Stimulated activated CD4-positive, alpha-beta T cell treated with anti-CD3 and anti-CD28 coated beads, Interleukin-15, amount 100 ng/mL, for 1 hour (primary cell): Measurements from ENCODE around the gene CFAP58.
"Not testable (repeated sequence)": the region's sequence is repeated elsewhere in the genome, so short reads cannot be mapped to it uniquely, and the experiment has no call there.

Experiments
- DNase-seq, 2 donors: peaks; one replicate each; pipeline ENCODE4 v3.0.0-alpha.2; 2020; ENCODE audit warnings: low read depth in 1 of 2, low spot score in 1 of 2

The CFAP58 gene

DNA sequence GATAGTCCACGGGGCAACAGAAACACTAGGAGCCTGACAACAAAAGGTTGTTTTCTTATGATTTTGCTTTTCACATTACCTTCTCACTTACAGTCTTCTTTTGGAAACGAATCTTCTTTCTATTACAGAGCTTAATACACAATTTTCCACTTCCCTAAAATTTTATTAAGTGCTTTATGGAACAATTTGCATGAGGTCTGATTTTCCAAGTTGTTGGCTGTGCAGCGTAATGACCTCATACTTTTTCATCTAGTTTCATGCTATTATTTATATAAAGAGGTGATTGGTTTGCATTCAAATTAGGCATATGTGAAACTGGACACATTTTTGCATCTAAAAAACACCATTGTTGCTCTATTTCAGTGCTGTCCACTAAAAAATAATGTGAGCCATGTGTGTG, 76.7 kb downstream of the CFAP58 start:
- DNase-seq = no peak

DNA sequence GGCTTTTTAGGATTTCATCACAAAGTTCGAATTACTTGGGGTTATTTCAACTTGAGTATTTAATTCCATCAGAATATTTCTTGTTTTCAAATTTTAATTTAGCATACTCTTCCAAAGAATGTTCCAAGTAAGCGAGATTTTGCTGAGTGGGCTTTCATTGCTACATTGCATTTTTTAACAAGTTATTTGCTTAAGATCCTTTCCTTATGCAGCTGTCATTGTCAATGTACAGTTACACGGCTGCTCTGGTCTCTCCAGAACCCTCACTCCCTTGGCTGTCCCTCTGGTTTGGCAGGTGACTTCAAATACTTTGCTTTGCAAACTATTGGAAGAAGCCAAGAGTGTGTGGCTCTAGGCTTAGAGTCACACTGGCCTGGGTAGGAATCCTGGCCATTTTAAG, 80.0 kb downstream of the CFAP58 start:
- DNase-seq = no peak

DNA sequence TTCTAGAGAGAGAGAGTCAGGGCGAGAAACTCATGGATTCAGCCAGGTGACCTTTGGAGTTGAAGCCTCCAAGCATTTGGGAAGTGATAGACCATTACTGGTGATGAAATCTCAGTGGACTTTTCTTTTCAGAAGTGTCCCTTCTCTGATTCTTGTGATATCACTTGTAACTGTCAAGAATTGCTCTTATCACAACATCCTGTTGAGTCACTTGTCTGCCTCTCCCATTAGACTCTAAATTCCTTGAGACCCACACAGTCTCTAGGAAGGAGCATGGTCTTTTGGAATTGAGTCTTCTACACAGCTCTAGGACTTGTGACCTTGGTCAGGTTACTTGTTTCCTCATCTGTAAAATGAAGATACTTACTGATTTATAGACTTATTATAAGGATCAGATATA, 81.0 kb downstream of the CFAP58 start:
- DNase-seq = no peak

DNA sequence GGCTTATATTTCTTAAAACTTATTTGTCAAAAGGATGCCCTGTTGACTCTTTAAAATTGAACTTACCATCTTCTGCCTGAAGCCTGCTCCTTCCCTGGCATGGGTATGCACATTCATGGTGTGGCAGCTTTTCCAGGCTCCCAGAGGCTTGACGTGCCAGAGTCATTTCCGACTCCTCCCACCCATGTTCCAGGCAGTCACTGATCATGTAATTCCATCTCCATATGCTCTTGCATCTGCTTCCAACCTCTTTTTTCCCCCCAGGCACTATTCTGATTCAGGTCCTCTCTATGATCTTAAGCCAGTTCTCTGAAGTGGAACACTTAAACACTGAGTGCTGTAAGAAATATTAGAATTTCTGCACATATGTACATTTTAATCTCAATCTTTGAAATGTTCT, 82.2 kb downstream of the CFAP58 start:
- DNase-seq = no peak

DNA sequence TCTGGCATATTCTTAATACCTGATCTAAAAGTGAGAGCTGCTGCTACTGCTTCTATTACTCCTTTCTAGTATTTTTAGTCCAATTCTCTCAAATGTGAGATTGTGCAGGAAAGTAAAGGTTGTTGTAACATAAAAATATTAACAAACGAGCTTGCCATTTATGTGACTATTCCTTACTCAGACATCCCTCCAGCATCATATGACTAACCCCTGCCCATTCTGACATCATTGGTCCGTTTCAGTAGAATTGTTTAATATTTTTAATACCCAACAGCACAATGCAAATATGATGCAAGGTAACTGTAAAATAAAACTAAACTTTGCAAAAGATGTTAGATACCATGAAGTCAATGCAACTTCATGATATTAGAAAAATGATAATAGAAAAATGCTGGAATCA, 83.6 kb downstream of the CFAP58 start:
- DNase-seq = no peak

DNA sequence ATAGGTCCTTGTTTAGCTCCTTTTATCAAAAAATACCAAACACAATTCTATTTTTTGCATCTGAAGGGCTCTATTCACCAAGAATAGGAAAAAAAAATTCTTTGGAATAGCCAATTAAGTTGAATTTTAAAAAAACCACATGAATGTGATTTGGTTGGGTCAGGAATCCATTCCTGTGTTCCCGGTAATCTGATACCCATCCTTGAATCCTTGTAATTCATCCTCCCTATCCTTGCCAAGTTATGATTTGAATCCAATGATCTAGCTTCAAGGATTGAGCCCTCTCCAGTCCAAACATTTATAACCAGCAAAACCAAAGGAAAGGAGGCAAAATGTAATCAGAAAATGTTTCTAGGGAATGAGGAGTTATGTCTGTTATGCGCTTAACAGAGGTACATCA, 86.6 kb downstream of the CFAP58 start:
- no peak for DNase-seq

DNA sequence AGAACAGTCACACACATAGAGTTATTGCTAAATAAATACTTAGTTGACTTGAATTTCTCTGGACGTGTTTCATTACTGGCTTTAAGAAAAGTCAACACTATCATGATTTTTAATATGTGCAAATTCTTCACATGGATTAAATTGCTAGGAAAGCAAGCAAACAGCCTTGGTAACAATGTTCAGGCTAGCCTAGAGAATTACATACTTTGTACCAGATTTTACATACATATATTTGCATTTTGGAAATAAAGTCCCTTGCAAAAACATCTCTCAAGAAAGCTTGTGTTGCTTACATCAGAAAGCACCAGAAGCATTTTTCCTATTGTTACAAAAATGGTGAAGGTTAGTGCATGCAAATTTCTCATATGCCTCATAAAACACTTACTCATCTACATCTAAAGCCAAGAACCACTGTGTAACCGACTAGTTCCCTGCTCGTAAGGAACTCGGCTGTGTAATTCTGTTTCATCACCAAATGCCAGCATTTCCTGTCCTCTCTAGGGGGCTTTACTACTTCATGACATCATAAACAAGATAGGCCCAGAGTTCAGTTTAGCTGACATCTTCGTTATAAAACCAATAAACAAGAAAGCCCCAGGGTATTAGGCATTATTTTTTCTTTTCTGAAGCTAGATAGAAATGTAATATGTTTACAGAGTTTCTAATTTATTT, 87.8 kb downstream of the CFAP58 start:
- no peak for DNase-seq

DNA sequence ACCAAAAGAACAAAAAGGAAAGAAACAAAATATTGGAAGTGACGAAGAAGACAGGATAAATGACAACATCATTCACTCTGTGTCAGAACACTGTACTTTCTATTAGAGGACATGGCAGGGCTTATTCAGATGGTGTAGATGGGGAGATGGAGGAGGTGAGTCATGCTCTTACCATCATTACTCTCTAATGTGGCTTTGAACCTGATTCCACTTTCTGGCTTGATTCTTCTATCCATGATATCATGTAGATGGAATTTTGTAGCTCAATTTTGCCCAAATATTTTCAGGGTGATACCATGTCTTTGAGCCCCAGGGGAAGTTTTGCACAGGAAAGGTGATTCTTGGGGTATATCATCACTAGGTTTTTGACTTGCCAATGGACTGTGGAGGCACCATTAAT, 91.7 kb downstream of the CFAP58 start:
- no peak for DNase-seq

DNA sequence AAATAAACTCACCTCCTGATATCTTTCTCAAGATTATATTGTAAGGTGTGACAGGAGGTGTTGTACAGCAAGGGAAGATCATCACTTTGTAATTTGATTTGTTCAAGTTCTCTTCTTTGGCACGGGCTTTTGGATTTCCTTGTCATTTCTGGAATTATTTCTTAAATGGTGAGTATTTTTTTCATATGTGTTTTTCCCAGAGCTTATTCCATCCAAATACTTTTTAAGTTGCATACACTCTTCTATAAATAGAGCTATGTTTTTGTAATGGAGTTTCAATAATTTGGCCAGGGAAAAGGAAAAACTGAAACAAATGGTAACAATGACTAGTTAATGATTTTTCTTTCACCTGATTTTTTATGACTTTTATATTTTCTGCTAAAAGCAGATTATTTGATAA, 92.5 kb downstream of the CFAP58 start:
- no peak for DNase-seq

DNA sequence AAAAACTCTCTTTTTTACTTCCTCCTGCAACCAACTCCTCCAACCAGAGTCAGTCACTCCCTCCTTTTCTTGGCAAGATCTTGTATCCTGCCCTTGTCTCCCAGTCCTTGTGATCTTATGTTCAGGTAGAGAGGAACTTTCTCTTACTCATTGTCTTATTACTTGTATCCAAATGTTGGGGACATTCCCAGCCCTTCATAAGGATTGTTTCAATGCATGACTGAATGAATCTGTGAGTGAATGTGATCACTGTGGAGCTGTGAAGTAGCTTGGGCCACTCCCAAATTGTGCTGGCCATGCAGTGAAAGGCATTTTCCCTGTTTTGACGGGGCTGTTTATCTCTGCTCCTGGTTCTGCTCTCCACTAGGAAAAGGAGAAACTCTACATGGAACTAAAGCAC, 93.7 kb downstream of the CFAP58 start:
- no peak for DNase-seq

DNA sequence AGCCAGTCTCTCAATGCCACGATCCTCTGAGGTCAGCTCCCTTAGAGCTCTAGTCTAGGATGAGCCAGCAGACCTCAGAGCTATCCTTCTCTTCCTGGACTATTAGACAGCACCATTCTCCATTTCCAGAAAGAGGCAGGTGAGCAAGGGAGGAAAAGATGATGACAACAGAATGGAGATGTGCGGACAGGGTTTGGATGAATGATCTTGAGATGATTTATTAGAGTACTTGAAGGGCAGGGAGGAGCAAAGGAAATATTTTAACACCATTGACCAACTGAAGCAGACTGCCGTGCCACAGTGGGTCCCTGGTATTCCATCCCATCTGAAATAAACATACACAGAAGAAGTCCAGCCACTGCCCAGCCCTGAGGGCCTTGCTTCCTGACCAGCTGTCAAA, 94.3 kb downstream of the CFAP58 start:
- no peak for DNase-seq

DNA sequence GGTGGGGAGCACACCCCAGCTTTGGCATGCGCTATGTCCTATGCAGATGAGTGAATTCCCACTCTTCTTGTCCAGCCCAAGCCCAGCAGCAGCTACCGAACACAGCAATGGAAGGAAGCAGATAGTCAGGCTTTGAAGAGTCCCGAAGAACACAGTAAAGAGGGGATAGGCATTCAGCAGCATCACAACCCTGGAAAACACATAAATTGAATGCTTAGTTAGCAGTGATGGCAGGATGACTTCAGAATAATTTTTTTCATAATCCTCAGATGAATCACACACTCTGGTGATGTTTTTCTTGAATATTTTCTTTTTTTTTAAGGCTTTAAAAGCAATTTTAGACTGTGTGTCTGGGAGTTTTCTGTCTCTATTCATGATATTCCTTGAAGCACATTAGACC, 95.8 kb downstream of the CFAP58 start:
- no peak for DNase-seq

DNA sequence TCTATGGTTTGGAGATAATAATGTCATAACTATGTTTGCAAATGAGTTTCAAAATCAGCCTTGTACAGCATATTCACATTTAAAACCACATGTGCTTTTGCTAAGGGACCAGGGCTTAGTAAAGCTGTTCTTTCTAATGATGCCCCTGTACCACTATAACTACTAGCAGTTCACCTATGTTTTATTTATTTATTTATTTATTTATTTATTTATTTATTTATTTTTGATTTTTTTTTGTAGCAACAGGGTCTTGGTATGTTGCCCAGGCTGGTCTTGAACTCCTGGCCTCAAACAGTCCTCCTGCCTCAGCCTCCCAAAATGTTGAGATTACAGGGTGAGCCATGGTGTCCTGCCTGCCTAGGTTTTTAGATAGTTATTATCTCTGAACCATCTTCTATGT, 96.9 kb downstream of the CFAP58 start:
- DNase-seq = no peak

DNA sequence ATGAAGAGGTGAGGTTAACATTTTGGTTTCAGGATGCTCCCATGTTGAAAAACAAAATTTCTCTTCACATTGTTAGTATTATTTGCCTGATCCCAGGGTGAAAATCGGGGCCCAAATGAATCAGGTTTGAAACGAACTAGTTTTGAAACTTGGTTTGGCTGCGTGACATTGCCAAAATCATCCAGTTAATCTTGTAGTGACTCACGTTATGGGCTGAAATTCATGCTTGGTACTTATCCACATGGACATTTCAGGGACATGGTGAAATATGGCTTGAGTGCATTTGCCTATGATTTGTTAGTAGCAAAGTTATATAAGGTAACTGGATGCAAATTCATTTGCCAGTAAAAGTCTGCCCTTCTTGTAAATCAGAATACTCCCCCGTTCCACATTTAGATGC, 97.3 kb downstream of the CFAP58 start:
- DNase-seq = no peak

DNA sequence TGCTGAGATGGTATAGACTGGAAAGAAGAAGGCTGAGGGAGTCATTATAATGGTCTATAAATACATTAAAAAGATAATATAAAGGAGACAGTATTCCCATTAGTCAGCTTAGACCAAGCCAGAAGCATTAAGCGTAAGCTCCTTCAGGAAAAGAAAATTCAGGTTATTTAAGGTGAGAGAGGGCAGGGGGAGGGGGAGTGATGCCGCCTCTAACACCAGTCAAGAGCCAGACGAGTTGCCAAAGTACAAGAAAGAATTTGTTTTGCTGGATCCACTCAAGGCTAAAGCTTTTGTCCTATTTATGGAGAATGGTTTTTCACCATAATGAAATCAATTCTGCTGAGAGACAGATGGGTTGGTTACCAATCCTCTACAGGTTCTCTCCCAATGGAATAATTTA, 99.3 kb downstream of the CFAP58 start:
- DNase-seq = no peak

DNA sequence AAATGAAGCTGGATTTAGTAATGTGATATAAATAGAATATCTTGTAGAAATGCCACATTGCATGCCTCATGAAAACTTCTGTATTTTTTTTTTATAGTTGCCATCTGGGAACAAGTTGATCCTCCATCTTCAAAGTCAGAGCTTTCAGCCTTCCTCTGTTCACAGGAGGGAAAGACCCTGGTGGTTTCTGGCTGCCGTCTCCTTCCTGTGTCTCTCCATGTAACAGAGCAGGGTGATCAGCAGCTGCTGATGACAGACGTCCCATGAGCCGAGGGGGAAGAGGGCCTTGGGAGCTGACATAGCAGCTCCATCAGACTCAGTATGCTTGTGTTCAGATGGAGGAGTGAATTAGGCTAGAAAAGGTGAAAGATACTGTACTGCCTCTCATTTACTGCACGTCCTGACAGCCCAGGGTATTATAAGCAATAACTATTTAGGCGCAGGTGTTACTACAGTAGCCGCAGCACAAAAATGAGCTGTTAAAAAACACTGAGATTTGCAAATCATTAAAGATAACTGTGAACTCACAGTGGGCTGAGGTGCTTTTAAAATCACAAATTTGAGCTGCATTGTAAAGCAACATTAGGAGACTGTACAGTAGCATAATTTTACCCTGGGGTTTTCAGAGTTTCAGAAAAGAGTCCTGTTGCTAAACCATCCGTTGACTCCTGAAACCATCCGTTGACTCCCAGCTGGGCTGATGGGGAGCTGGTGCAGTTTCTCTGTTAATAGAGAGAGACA, 103.3 kb downstream of the CFAP58 start:
- DNase-seq = no peak

DNA sequence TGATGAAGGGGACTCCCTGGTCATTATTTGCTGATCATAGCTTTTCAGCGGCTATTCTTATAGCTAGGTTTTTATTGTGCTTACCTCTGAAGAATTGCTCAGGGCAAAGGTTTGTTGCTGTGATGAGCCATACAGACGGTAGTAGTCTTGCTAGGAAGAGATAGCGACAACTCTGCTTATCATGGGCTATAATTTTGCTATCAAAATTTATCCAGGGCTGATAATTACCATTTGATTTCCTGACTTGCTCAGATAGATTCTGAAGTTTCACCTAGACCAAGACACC, 103.9 kb downstream of the CFAP58 start:
- no peak for DNase-seq

DNA sequence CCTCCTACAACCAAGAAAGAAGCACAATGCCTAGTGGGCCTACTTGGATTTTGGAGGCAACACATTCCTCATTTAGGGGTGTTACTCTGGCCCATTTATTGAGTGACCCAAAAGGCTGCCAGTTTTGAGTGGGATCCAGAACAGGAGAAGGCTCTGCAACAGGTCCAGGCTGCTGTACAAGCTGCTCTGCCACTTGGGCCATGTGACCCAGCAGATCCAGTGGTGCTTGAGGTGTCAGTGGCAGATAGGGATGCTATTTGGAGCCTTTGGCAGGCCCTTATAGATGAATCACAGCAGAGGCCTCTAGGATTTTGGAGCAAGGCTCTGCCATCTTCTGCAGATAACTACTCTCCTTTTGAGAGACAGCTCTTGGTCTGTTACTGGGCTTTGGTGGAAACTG, 111.9 kb downstream of the CFAP58 start:
- DNase-seq = not testable (repeated sequence)

DNA sequence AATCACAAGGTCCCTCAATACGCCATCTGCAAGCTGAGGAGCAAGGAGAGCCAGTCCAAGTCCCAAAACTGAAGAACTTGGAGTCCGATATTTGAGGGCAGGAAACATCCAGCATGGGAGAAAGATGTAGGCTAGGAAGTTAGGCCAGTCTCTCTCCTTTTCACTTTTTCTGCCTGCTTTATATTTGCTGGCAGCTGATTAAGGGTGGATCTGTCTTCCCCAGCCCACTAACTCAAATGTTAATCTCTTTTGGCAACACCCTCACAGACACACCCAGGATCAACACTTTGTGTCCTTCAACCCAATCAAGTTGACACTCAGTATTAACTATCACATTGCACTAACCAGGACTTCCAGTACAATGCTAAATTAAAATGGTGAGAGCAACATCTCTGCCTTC, 115.2 kb downstream of the CFAP58 start:
- not testable (repeated sequence) for DNase-seq

DNA sequence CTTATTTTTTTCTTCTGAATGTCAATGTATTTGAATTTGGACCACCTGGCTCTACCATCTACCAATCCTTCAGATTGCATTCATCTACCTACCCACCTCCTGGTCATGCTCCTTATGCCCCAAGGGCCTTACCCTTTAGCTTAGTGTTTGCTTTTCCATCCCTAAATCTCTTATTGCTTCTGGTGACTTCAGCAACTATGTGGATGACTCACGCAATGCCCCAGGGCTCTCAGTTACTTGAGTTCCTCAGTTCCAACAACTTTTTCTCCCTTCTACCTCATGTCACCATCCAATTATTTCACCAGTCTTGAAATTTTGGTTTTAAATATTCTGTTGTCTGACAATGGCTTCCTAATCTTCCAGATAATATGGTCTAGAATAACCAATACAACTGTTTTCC, 118.9 kb downstream of the CFAP58 start:
- DNase-seq = no peak

DNA sequence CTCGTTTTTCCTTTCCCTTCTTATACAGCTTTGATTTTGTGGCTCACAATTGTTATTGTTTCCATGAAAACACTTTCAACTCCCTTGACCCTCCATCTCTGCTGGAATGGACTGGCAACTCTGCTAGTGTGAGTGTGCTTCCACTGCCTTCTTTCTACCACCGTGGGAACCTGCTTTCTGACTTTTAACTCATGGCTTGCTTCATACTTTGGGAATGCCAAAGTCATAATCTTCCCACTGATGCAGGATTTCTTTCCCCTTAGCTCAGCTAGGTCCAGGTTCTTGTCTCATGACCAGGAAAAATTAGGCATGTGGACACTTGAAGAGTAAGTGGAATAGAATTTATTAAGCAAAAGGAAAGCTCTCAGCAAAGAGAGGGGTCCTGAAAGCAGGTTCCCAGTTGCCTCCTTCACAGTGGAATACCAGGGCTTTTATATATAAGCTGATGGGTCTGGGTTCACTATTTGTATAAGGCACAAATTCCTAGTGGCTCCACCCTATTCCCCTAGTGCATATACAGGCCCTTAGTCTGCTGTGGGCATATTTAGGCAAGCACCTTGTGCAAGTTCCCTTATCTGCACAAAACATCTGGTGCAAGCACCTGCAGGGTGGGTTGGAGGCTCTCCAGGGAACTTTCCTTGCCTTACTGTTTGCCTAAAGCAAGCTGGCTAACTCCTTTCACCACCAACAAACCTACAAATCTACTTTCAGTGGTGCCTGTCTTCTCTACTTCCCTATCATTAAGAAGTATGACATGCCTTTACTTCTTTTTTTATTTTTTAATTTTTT, 119.5 kb downstream of the CFAP58 start:
- DNase-seq = no peak

DNA sequence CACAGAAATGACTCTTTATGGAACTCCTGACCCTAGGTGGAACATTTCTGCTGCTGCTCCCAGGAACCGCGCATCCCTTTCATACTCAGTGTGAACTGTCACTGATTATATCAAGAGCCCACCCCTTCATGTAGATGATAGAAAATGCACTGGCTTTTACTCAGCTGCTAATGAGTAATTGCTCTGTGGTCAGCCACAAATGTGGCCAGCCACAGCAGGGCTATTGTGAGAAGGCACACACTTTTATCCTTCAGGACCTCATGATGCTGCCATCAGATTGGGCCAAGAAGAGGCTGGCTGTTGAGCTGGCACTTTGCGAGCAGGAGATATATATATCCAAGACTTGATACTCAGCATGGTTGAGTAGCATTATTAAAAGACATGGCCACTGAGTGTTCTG, 124.7 kb downstream of the CFAP58 start:
- no peak for DNase-seq
